Measurements from ENCODE around the gene HOATZ.

HOATZ gene

GRCh38 chr11:111514216-111515031 is at the start of gene HOATZ:
Gene HOATZ, plus strand, starts transcription at chr11:111514778. Its CDS starts 7 bp downstream, at chr11:111514785.
- no peak for DNase-seq

GRCh38 chr11:111465400-111465799 is 49.2 kb upstream of the HOATZ start:
- no peak for DNase-seq

GRCh38 chr11:111466615-111467014 is 48.0 kb upstream of the HOATZ start:
- no peak for DNase-seq

- no peak for DNase-seq
Observed at GRCh38 chr11:111469200-111469599, 45.4 kb upstream of the HOATZ start.

- no peak for DNase-seq
Observed at GRCh38 chr11:111472228-111472627, 42.4 kb upstream of the HOATZ start.

GRCh38 chr11:111474432-111474831 is 40.1 kb upstream of the HOATZ start:
- DNase-seq, result no peak

- DNase-seq, result no peak
Observed at GRCh38 chr11:111476366-111476765, 38.2 kb upstream of the HOATZ start.

- DNase-seq, result no peak
Observed at GRCh38 chr11:111476956-111477355, 37.6 kb upstream of the HOATZ start.

- no peak for DNase-seq
Observed at GRCh38 chr11:111477898-111478297, 36.7 kb upstream of the HOATZ start.

- no peak for DNase-seq
Observed at GRCh38 chr11:111479666-111480065, 34.9 kb upstream of the HOATZ start.

- no peak for DNase-seq
Observed at GRCh38 chr11:111483431-111483830, 31.1 kb upstream of the HOATZ start.

- no peak for DNase-seq
Observed at GRCh38 chr11:111490496-111490895, 24.1 kb upstream of the HOATZ start.

GRCh38 chr11:111494040-111494439 is 20.5 kb upstream of the HOATZ start:
- no peak for DNase-seq

GRCh38 chr11:111499483-111499882 is 15.1 kb upstream of the HOATZ start:
- DNase-seq, result no peak

- DNase-seq, result no peak
Observed at GRCh38 chr11:111500481-111500880, 14.1 kb upstream of the HOATZ start.

GRCh38 chr11:111502611-111503010 is 12.0 kb upstream of the HOATZ start:
- DNase-seq, result no peak

- no peak for DNase-seq
Observed at GRCh38 chr11:111510311-111510710, 4.3 kb upstream of the HOATZ start.

- peak in 1 of 2 donors; percentile 12 for DNase-seq
Observed at GRCh38 chr11:111512296-111513239, 2.0 kb upstream of the HOATZ start, which contains the start of gene BTG4. Gene BTG4, minus strand, starts transcription at chr11:111512386. Its CDS starts 13,610 bp downstream, at chr11:111498776.

GRCh38 chr11:111513240-111513605 is 1.4 kb upstream of the HOATZ start:
- no peak for DNase-seq

GRCh38 chr11:111515591-111515990 is 1.0 kb downstream of the HOATZ start:
- no peak for DNase-seq

- DNase-seq, result no peak
Observed at GRCh38 chr11:111518668-111519067, 4.1 kb downstream of the HOATZ start.

GRCh38 chr11:111520560-111520959 is 6.0 kb downstream of the HOATZ start:
- no peak for DNase-seq

- no peak for DNase-seq
Observed at GRCh38 chr11:111521135-111521534, 6.6 kb downstream of the HOATZ start.

GRCh38 chr11:111522426-111522825 is 7.8 kb downstream of the HOATZ start:
- DNase-seq, result no peak

All from CD4-positive, alpha-beta T cell treated with Interleukin-4 for 1 hour (primary cell).